ENCODE measurements around the gene GALNT17.

GRCh38 chr7:71264005-71264404 is 132.1 kb downstream of the GALNT17 start:
- no peak for TF ChIP-seq CTCF (IDR thresholded peaks at IDR 0.05)
- no peak for TF ChIP-seq POLR2A (IDR thresholded peaks at IDR 0.05)
- no peak for TF ChIP-seq POLR2AphosphoS5 (IDR thresholded peaks at IDR 0.05)

Measured in breast epithelium (tissue), 3 donors.